Calu3 (cell line): Measurements from ENCODE around the gene DAPL1. TPM values are rescaled to one million over a fixed set of nuclear protein-coding genes. Genes with fewer than 3 reads are reported as not detected.

Experiments used
- BruUV-seq: library from RNA; stranded (reverse); fragments of 400-500 nt; replicated peaks from 2 replicates; lab custom pipeline; 2021; lab: Mats Ljungman, UMichigan
- CTCF ChIA-PET: fragments of 300-600 bp; sonication (Branson Sonifier 250); formaldehyde crosslinking; loops from one replicate; lab custom pipeline; 2022; ENCODE audit warnings: antibody characterized with exemption; lab: Charles Lee
- DNase-seq: peaks from one replicate; pipeline ENCODE4 v3.0.0; 2022
- H3K27ac Mint-ChIP-seq: one replicate; pipeline ENCODE4 v1.8.0; 2022; ENCODE audit warnings: mixed read lengths; ENCODE audit not compliant: unreplicated experiment
- H3K27me3 Mint-ChIP-seq: one replicate; pipeline ENCODE4 v1.8.0; 2022; ENCODE audit warnings: mixed read lengths; ENCODE audit not compliant: unreplicated experiment
- H3K36me3 Mint-ChIP-seq: one replicate; pipeline ENCODE4 v1.8.0; 2022; ENCODE audit warnings: mild to moderate bottlenecking, moderate library complexity, mixed read lengths; ENCODE audit not compliant: insufficient read depth, unreplicated experiment
- H3K4me1 Mint-ChIP-seq: one replicate; pipeline ENCODE4 v1.8.0; 2022; ENCODE audit warnings: mild to moderate bottlenecking, low read depth, mixed read lengths; ENCODE audit not compliant: unreplicated experiment
- H3K4me3 Mint-ChIP-seq: one replicate; pipeline ENCODE4 v1.8.0; 2022; ENCODE audit warnings: mild to moderate bottlenecking, low read depth, moderate library complexity, mixed read lengths; ENCODE audit not compliant: unreplicated experiment
- H3K9me3 Mint-ChIP-seq: one replicate; pipeline ENCODE4 v1.8.0; 2022; ENCODE audit warnings: low read depth, mixed read lengths; ENCODE audit not compliant: unreplicated experiment
- intact Hi-C: fragments of 100-400 bp; cut with micrococcal nuclease; formaldehyde crosslinking; loops from one replicate; pipeline ENCODE4 v1.10.0; 2022; ENCODE audit not compliant: unreplicated experiment
- total RNA-seq: library from RNA; stranded (reverse); gene quantifications from 2 replicates; pipeline ENCODE4 v1.2.3, GENCODE V29; 2022
- TF ChIP-seq, protein P1 (sequence below): fragments of 200-600 bp; IDR thresholded peaks from one replicate; pipeline ENCODE4 v1.8.0; 2022; ENCODE audit warnings: antibody characterized with exemption; ENCODE audit not compliant: unreplicated experiment

The DAPL1 gene
- total RNA-seq, 1 experiment from 2014 or later = not detected

DNA sequence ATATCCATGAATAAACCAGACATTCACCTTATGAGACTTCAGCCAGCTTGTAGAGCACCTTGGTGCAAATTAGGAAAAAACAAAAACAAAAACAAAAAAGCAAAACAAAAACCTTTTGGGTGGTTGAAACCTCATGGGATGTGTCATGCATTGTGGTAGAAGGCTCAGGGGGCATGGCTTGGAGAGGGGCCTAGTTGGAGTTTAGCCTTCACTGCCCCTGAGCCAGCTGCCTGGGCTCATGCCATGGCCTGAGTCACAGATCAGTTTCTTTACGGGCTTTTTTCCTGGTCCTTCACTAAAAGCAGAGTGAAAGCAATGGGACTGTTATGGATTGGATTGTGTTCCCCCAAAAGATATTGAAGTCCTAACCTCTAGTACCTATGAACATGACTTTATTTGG is 22.0 kb upstream of the DAPL1 start:
- Mint-ChIP-seq H3K27me3 (no peaks in the 10 kb centered on the region), H3K36me3 (no peaks in the 10 kb centered on the region), H3K4me3 (no peak overlapping the region), H3K27ac (no peak overlapping the region), H3K4me1 (no peaks in the 10 kb centered on the region), H3K9me3 (no peaks in the 10 kb centered on the region)
- CTCF ChIA-PET = no interaction called here
- no peak for DNase-seq
- intact Hi-C loops = no loop called here
- TF ChIP-seq, protein P1, sequence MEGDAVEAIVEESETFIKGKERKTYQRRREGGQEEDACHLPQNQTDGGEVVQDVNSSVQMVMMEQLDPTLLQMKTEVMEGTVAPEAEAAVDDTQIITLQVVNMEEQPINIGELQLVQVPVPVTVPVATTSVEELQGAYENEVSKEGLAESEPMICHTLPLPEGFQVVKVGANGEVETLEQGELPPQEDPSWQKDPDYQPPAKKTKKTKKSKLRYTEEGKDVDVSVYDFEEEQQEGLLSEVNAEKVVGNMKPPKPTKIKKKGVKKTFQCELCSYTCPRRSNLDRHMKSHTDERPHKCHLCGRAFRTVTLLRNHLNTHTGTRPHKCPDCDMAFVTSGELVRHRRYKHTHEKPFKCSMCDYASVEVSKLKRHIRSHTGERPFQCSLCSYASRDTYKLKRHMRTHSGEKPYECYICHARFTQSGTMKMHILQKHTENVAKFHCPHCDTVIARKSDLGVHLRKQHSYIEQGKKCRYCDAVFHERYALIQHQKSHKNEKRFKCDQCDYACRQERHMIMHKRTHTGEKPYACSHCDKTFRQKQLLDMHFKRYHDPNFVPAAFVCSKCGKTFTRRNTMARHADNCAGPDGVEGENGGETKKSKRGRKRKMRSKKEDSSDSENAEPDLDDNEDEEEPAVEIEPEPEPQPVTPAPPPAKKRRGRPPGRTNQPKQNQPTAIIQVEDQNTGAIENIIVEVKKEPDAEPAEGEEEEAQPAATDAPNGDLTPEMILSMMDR = no peak
- BruUV-seq = no TSS peak

DNA sequence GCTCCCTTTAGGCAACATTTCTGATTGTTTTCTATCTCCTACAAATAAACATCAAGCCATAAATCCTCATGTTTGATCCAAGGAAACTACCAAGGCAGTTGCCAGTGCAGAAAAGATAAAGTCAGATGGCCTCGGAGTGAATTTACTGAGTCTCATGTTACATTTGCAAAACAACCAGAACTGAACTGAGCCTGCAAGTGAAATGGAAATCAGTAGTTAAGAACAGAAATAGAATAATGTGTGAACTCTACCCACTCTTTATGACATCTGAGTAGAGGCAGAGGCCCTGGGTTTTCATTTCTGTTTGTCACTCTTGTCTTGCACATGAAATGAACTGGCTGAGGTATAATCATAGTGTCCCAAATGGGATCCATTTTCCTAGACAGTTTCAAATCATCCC is 20.4 kb upstream of the DAPL1 start:
- TF ChIP-seq, protein P1 = no peak
- Mint-ChIP-seq H3K4me1 (no peaks in the 10 kb centered on the region), H3K27me3 (no peaks in the 10 kb centered on the region), H3K36me3 (no peaks in the 10 kb centered on the region), H3K9me3 (no peaks in the 10 kb centered on the region), H3K27ac (no peak overlapping the region), H3K4me3 (no peak overlapping the region)
- CTCF ChIA-PET = no interaction called here
- DNase-seq = no peak
- BruUV-seq = no TSS peak
- intact Hi-C loops = no loop called here

GRCh38 chr2:158775273-158776027 is 19.7 kb upstream of the DAPL1 start:
- Mint-ChIP-seq H3K4me1 (no peaks in the 10 kb centered on the region), H3K36me3 (no peaks in the 10 kb centered on the region), H3K9me3 (no peaks in the 10 kb centered on the region), H3K27me3 (no peaks in the 10 kb centered on the region), H3K27ac (no peak overlapping the region), H3K4me3 (no peak overlapping the region)
- DNase-seq = no peak
- TF ChIP-seq, protein P1 = no peak
- CTCF ChIA-PET = no interaction called here
- no TSS peak for BruUV-seq
- intact Hi-C loops = no loop called here

DNA sequence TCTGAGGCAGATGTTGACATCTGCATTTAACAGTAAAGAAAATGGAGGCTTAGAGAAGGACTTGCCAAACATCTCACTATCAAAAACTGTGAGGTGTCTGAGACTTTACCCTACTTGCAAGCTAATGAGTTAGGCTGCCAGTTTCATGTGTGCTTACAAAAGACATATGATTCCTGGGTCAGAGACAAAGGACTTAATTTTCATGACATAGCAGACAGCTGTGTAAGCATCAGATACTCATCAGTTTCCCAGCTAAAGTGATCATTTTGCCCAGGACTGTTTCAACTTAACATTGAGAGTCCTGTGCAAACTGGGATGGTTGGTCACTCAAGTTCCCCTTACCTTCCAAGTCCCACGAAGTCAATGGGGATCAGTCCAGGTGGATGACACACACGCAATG is 18.9 kb upstream of the DAPL1 start:
- Mint-ChIP-seq H3K4me1 (no peaks in the 10 kb centered on the region), H3K27me3 (peaks cover 3% of the 10 kb centered on the region)

More for the DNA sequence above, 18.9 kb upstream of the DAPL1 start:
- Mint-ChIP-seq H3K27ac (no peak overlapping the region), H3K4me3 (no peak overlapping the region), H3K36me3 (no peaks in the 10 kb centered on the region), H3K9me3 (no peaks in the 10 kb centered on the region)
- BruUV-seq = no TSS peak
- CTCF ChIA-PET = no interaction called here
- DNase-seq = no peak
- TF ChIP-seq, protein P1 = no peak
- intact Hi-C loops = no loop called here
